H9 (cell line): Measurements from ENCODE around the gene PTPRQ. TPM values are rescaled to one million over a fixed set of nuclear protein-coding genes. Genes with fewer than 3 reads are reported as not detected.

Experiments used
- DNase-seq: peaks from one replicate; pipeline ENCODE4 v3.0.0-alpha.2; 2017
- H2AFZ ChIP-seq: one replicate; pipeline ENCODE4 v1.6.1; 2013; ENCODE audit warnings: mild to moderate bottlenecking, low read length, control low read depth, moderate library complexity
- H2AK5ac ChIP-seq: 2 replicates; pipeline ENCODE4 v1.6.1; 2013; ENCODE audit warnings: low read length, control low read depth, mixed read lengths; ENCODE audit not compliant: insufficient read length
- H2BK120ac ChIP-seq: one replicate; pipeline ENCODE4 v1.6.1; 2013; ENCODE audit warnings: low read depth, mild to moderate bottlenecking, low read length, control low read depth, inconsistent platforms; ENCODE audit not compliant: poor library complexity, severe bottlenecking
- H2BK12ac ChIP-seq: 2 replicates; pipeline ENCODE4 v1.6.1; 2013; ENCODE audit warnings: low read length, control low read depth, mixed read lengths, low read depth; ENCODE audit not compliant: insufficient read length
- H2BK15ac ChIP-seq: 2 replicates; pipeline ENCODE4 v1.6.1; 2013; ENCODE audit warnings: low read depth, low read length, control low read depth
- H2BK20ac ChIP-seq: one replicate; pipeline ENCODE4 v1.6.1; 2013; ENCODE audit warnings: low read depth, mild to moderate bottlenecking, low read length, control low read depth, inconsistent platforms; ENCODE audit not compliant: poor library complexity, severe bottlenecking
- H2BK5ac ChIP-seq: 2 replicates; pipeline ENCODE4 v1.6.1; 2013; ENCODE audit warnings: low read length, control low read depth, mixed read lengths; ENCODE audit not compliant: insufficient read length
- H3K14ac ChIP-seq: 2 replicates; pipeline ENCODE4 v1.6.1; 2013; ENCODE audit warnings: low read length, control low read depth; ENCODE audit not compliant: insufficient read depth
- H3K18ac ChIP-seq: 2 replicates; pipeline ENCODE4 v1.6.1; 2013; ENCODE audit warnings: low read depth, mild to moderate bottlenecking, mixed read lengths, low read length, control low read depth; ENCODE audit not compliant: insufficient read length
- H3K23ac ChIP-seq: 2 replicates; pipeline ENCODE4 v1.6.1; 2013; ENCODE audit warnings: low read length, control low read depth, mixed read lengths, low read depth; ENCODE audit not compliant: insufficient read length
- H3K23me2 ChIP-seq: 2 replicates; pipeline ENCODE4 v1.6.1; 2013; ENCODE audit warnings: low read depth, mild to moderate bottlenecking, mixed read lengths, low read length, control low read depth; ENCODE audit not compliant: insufficient read length, poor library complexity, severe bottlenecking
- H3K27ac ChIP-seq: 2 replicates; pipeline ENCODE4 v1.5.1; 2013; ENCODE audit warnings: low read length, control low read depth, mixed read lengths, low read depth; ENCODE audit not compliant: insufficient read length
- H3K27me3 ChIP-seq: 2 replicates; pipeline ENCODE4 v1.6.1; 2013; ENCODE audit warnings: low read length, control low read depth, inconsistent platforms; ENCODE audit not compliant: insufficient read depth
- H3K4ac ChIP-seq: 2 replicates; pipeline ENCODE4 v1.6.1; 2013; ENCODE audit warnings: low read depth, mild to moderate bottlenecking, control low read depth, inconsistent platforms, low read length, moderate library complexity
- H3K4me1 ChIP-seq: 2 replicates; pipeline ENCODE4 v1.6.1; 2013; ENCODE audit warnings: low read length, control low read depth, inconsistent platforms; ENCODE audit not compliant: insufficient read depth
- H3K4me2 ChIP-seq: 2 replicates; pipeline ENCODE4 v1.6.1; 2013; ENCODE audit warnings: low read length, control low read depth, mixed read lengths; ENCODE audit not compliant: insufficient read length, insufficient read depth
- H3K56ac ChIP-seq: 2 replicates; pipeline ENCODE4 v1.6.1; 2013; ENCODE audit warnings: low read depth, mild to moderate bottlenecking, mixed read lengths, low read length, control low read depth; ENCODE audit not compliant: insufficient read length
- H3K79me1 ChIP-seq: 2 replicates; pipeline ENCODE4 v1.6.1; 2013; ENCODE audit warnings: low read depth, mild to moderate bottlenecking, moderate library complexity, low read length, control low read depth, inconsistent platforms; ENCODE audit not compliant: insufficient read depth, poor library complexity, severe bottlenecking
- H3K79me2 ChIP-seq: 2 replicates; pipeline ENCODE4 v1.6.1; 2013; ENCODE audit warnings: low read length, control low read depth, inconsistent platforms; ENCODE audit not compliant: insufficient read depth
- H3K9ac ChIP-seq: 2 replicates; pipeline ENCODE4 v1.6.1; 2013; ENCODE audit warnings: low read length, control low read depth, mixed read lengths; ENCODE audit not compliant: insufficient read length; ENCODE audit errors: extremely low read depth
- H3K9me3 ChIP-seq: one replicate; pipeline ENCODE4 v1.6.1; 2013; ENCODE audit warnings: low read depth, low read length, inconsistent platforms; ENCODE audit not compliant: control insufficient read depth
- H3T11ph ChIP-seq: one replicate; pipeline ENCODE4 v1.6.1; 2013; ENCODE audit warnings: mild to moderate bottlenecking, low read length, control low read depth, inconsistent platforms
- H4K20me1 ChIP-seq: one replicate; pipeline ENCODE4 v1.6.1; 2013; ENCODE audit not compliant: control insufficient read depth, insufficient read length, insufficient read depth
- H4K5ac ChIP-seq: 2 replicates; pipeline ENCODE4 v1.6.1; 2013; ENCODE audit warnings: low read depth, mild to moderate bottlenecking, mixed read lengths, low read length, control low read depth; ENCODE audit not compliant: insufficient read length
- H4K8ac ChIP-seq: replicated peaks from 2 replicates; pipeline ENCODE4 v1.6.1; 2013; ENCODE audit warnings: low read length, control low read depth, mixed read lengths, low read depth; ENCODE audit not compliant: insufficient read length
- H4K91ac ChIP-seq: 2 replicates; pipeline ENCODE4 v1.6.1; 2013; ENCODE audit warnings: low read depth, mild to moderate bottlenecking, moderate library complexity, mixed read lengths, low read length, control low read depth; ENCODE audit not compliant: insufficient read length
- H3K27ac Mint-ChIP-seq, 3 experiments: 2 replicates in 2 of 3; 3 replicates in 1 of 3; pipeline ENCODE4 v1.8.0; 2020 to 2021; ENCODE audit warnings: mixed read lengths in 3 of 3, mild to moderate bottlenecking in 1 of 3, moderate library complexity in 1 of 3
- H3K27me3 Mint-ChIP-seq: 2 replicates; pipeline ENCODE4 v1.8.0; 2021; ENCODE audit warnings: low read depth, mild to moderate bottlenecking, moderate library complexity, mixed read lengths
- H3K36me3 Mint-ChIP-seq, 3 experiments: 2 replicates in 2 of 3; 3 replicates in 1 of 3; pipeline ENCODE4 v1.8.0; 2020 to 2021; ENCODE audit warnings: low read depth in 3 of 3, mixed read lengths in 3 of 3; ENCODE audit not compliant: insufficient read depth in 1 of 3
- H3K4me1 Mint-ChIP-seq, 2 experiments: 2 replicates each; pipeline ENCODE4 v1.8.0; 2020; ENCODE audit warnings: mixed read lengths in 2 of 2
- H3K4me3 Mint-ChIP-seq, 2 experiments: 2 replicates in 1 of 2; 3 replicates in 1 of 2; pipeline ENCODE4 v1.8.0; 2020 to 2021; ENCODE audit warnings: mild to moderate bottlenecking in 2 of 2, mixed read lengths in 2 of 2, moderate library complexity in 1 of 2
- H3K9me3 Mint-ChIP-seq, 2 experiments: 2 replicates in 1 of 2; 3 replicates in 1 of 2; pipeline ENCODE4 v1.8.0; 2020; ENCODE audit warnings: mild to moderate bottlenecking in 2 of 2, mixed read lengths in 2 of 2, moderate library complexity in 1 of 2
- WGBS: extraction: QIAGEN DNeasy Blood & Tissue Kit; methylation state at CpG from one replicate; pipeline ENCODE4 v1.1.7; 2013; ENCODE audit warnings: missing lambda C conversion rate, low lambda C conversion rate, mixed read lengths; ENCODE audit not compliant: insufficient read length; ENCODE audit errors: extremely low coverage; 5-methylcytosine and 5-hydroxymethylcytosine counted together
- total RNA-seq: library from RNA; stranded (reverse); gene quantifications from 2 replicates; pipeline ENCODE4 v1.2.1, GENCODE V29; 2021
- TF ChIP-seq, protein P1 (sequence below): fragments of 200-600 bp; sonication (generic); conservative IDR thresholded peaks from 3 replicates; pipeline ENCODE4 v1.8.0; 2021; ENCODE audit warnings: antibody characterized with exemption, mild to moderate bottlenecking

The PTPRQ gene
- total RNA-seq, 1 experiment from 2014 or later, result not detected

DNA sequence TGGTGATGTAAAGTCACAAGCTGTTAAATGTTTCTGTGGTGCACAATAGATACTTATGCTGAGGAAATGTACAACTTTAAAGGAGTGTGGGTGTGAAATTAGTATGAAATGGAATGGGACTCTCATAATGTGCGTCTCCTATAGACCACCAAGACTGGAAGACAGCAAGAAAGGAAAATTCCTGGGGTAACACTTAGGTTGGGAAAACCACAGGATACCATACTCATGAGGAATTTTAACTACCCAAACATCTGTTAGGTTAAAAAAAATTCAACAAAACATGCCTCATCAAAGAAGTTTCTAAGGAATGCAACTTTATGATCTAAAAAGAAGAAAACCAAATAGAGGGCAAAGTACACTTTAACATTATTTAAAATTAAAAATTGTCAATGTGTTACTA is 149.7 kb downstream of the PTPRQ start:
- Histone ChIP-seq H3K4me1 (no peaks in the 10 kb centered on the region), H2BK5ac (no peak overlapping the region), H2AFZ (no peak overlapping the region), H3K27me3 (no peaks in the 10 kb centered on the region), H4K5ac (no peak overlapping the region), H3K27ac (no peak overlapping the region), H3K23ac (no peak overlapping the region), H4K91ac (no peak overlapping the region), H2BK12ac (no peak overlapping the region), H2BK120ac (no peak overlapping the region), H2AK5ac (no peak overlapping the region), H3K18ac (no peak overlapping the region), H2BK20ac (no peak overlapping the region), H4K8ac (no peak overlapping the region), H2BK15ac (no peak overlapping the region), H3K9ac (no peak overlapping the region), H3K56ac (no peak overlapping the region), H3T11ph (no peak overlapping the region), H3K4ac (no peak overlapping the region), H3K23me2 (no peaks in the 10 kb centered on the region), H3K9me3 (no peaks in the 10 kb centered on the region), H3K79me2 (no peaks in the 10 kb centered on the region), H3K4me2 (no peak overlapping the region), H3K14ac (no peak overlapping the region), H4K20me1 (no peaks in the 10 kb centered on the region), H3K79me1 (no peaks in the 10 kb centered on the region)
- H3K27ac Mint-ChIP-seq, result no peak overlapping the region
- no CpG with 5 or more reads among the region's 1 CpG for WGBS
- no peak for DNase-seq
- H3K4me3 Mint-ChIP-seq, result no peak overlapping the region
- TF ChIP-seq, protein P1, sequence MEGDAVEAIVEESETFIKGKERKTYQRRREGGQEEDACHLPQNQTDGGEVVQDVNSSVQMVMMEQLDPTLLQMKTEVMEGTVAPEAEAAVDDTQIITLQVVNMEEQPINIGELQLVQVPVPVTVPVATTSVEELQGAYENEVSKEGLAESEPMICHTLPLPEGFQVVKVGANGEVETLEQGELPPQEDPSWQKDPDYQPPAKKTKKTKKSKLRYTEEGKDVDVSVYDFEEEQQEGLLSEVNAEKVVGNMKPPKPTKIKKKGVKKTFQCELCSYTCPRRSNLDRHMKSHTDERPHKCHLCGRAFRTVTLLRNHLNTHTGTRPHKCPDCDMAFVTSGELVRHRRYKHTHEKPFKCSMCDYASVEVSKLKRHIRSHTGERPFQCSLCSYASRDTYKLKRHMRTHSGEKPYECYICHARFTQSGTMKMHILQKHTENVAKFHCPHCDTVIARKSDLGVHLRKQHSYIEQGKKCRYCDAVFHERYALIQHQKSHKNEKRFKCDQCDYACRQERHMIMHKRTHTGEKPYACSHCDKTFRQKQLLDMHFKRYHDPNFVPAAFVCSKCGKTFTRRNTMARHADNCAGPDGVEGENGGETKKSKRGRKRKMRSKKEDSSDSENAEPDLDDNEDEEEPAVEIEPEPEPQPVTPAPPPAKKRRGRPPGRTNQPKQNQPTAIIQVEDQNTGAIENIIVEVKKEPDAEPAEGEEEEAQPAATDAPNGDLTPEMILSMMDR, result no peak
- no peaks in the 10 kb centered on the region for H3K27me3 Mint-ChIP-seq
- peaks cover 6 to 7% of the 10 kb centered on the region in 2 experiments; a peak in 3 of 4 replicates for H3K4me1 Mint-ChIP-seq
- H3K36me3 Mint-ChIP-seq, result no peaks in the 10 kb centered on the region
- no peaks in the 10 kb centered on the region for H3K9me3 Mint-ChIP-seq
